GM21723 (cell line): ENCODE data around the gene SQOR.

Experiments used
- ATAC-seq: cut with Tn5 transposase; IDR thresholded peaks from one replicate; pipeline ENCODE4 v1.9.1; 2021; ENCODE audit warnings: mild to moderate bottlenecking, moderate library complexity; ENCODE audit not compliant: unreplicated experiment

The SQOR gene

DNA sequence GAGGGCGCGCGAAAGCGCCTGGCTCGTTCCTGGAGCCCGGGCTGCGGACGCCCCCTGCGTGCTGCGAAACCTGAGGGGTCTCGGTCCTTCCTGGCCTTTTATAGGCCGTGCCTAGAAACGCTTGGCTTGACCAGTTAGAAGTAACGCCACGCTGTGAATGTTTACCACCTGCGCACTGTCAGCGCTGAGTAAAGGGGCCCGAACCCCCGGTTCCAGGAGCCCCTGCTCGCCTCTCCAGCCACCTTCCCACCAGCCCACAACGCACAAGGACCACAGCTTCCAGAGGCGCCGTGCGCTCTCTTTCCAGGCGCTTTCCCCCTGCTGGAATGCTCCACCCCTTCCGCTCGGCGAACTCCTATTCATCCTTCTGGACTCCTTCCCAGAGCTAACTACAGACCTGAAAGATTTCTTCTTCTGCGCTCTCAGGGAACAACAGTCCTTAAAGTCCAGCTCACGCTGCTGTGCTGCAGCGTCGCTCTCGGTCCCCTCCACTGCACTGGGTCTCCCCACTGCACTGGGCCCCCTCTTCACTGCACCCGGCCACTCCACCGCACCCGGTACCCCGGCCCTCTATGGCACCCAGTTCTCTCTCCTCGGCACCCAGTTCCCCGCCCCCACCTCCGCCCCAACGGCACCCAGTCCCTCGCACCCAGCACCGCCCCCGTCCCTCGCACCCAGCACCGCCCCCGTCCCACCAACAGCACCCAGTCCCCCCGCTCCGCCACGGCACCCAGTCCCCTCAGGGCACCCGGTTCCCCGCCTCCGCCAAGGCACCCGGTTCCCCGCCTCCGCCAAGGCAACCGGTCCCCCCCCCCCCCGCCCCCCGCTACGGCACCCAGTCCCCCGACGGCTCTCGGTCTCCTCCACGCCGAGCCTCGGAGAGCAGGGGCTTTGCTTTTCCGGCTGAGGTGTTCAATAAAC lies 69.8 kb downstream of the SQOR start:
- no peak for ATAC-seq

- peak; percentile 85 for ATAC-seq
Observed at GRCh38 chr15:45705510-45706473, 71.0 kb downstream of the SQOR start.

GRCh38 chr15:45710657-45711056 lies 75.8 kb downstream of the SQOR start:
- ATAC-seq, result no peak

GRCh38 chr15:45714590-45715488 lies 80.0 kb downstream of the SQOR start:
- ATAC-seq, result no peak

DNA sequence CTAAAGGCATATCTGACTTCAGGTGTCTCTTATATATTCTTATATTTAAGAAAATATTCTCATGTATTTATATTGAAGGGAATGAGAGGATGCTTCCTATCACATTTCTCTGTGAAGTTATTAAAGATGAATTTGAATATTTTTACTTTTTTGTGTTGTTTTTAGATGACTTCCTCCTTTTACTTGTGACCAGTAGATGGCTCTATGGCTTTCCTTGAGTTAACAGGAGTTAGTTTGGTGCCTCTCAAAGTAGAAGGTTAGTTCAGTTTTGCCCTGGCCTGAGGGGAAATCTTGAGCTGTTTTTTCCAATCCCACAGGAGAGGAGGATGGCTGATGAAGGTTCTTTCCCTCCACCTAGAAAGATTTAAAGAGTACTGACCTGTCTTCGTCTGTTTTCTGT lies 80.7 kb downstream of the SQOR start:
- ATAC-seq, result no peak

GRCh38 chr15:45719490-45719889 lies 84.7 kb downstream of the SQOR start:
- no peak for ATAC-seq

DNA sequence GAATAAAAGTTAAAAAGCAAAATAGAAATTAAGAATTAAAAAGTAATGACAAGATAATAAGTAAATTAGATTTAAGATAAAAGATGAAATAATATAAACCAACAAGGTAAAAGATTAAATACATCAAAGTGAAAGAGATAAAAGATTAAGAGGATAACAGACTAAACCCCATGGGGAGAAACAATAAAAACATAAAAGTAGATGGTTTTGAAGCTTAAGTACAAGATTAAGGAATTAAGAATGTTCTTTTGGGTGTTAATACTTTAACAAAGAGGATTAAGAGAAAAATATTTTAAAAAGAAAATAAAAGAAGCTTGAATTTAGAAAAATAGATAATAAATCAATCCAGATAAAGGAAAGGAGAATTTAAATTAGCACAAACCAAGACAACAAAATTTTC lies 85.4 kb downstream of the SQOR start:
- ATAC-seq, result no peak

- ATAC-seq, result no peak
Observed at GRCh38 chr15:45728641-45729040, 93.8 kb downstream of the SQOR start.

DNA sequence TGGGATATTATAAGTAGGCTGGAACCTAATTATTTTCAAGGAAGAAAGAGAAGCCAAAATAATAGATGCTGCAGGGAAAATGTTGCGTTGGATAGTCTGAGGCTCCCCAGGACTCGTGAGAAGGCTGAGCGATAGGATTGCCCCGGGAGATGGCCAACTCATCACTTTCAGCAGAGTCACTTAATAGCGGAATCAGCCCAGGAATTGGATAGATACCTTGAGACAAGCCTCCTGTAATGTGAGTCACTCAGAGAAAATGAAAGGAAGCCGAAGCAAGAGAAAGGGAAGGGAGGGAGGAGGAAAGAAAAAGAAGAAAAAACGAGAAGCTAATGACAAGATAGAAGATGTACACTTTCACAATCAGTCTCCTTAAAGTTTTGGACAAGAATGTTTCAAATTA lies 94.3 kb downstream of the SQOR start:
- no peak for ATAC-seq

DNA sequence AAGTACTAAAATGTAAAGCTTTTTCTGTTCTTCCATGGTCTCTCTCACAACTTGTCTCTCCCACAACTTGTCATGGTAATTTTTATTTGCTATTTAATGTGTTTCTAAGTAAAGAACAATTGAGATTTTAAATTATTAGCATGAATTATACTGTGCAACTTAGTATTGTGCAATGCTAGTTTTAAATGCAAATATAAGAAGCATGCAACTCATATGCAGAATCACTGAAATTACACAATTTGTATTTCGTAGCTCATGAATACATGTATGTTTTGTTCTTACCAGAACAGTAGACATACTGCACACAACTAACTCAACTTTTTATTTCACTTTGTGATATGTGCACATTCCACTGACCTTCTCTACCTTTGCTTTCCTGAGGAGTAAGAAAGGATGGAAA lies 96.5 kb downstream of the SQOR start:
- no peak for ATAC-seq

GRCh38 chr15:45732662-45733061 lies 97.8 kb downstream of the SQOR start:
- ATAC-seq, result no peak

DNA sequence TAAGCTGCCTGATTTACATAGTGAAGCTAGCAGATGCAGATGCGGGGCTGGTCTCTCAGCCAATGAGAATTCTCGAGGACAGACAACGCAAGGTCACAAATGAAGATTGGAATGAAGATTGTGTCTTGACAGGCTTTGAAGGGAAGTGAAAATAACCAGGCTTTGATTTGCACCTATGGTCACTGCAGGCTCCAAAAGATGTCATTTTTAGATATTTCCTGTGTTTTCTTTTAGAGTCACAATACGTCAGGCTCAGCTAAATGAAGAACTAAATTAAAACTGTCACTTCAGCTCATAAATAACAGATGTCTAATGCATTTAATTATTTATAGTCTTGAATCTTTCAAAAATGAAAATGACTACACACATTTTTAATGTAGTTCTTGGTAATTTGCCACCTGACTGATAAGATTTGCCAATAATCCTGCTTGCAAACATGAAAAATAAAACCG lies 99.5 kb downstream of the SQOR start:
- no peak for ATAC-seq
